SW 1271 (cell line): ENCODE results near the gene FBRSL1.

ENCODE experiments used
- DNase-seq, 2 experiments: peaks; one replicate each; lab custom pipeline; 2025; lab: John Stamatoyannopoulos, UW

The FBRSL1 gene

GRCh38 chr12:132484183-132484890 lies 5.6 kb upstream of the FBRSL1 start:
- no peak for DNase-seq

- no peak for DNase-seq
Measured at GRCh38 chr12:132484891-132485441, 5.0 kb upstream of the FBRSL1 start.

- DNase-seq = no peak
Measured at GRCh38 chr12:132485619-132486018, 4.3 kb upstream of the FBRSL1 start.

GRCh38 chr12:132486168-132486567 lies 3.8 kb upstream of the FBRSL1 start:
- DNase-seq = no peak

GRCh38 chr12:132486576-132486975 lies 3.4 kb upstream of the FBRSL1 start:
- DNase-seq = no peak

GRCh38 chr12:132487311-132487741 lies 2.6 kb upstream of the FBRSL1 start:
- no peak for DNase-seq

- no peak for DNase-seq
Measured at GRCh38 chr12:132488127-132489077, 1.5 kb upstream of the FBRSL1 start.

- no peak for DNase-seq
Measured at GRCh38 chr12:132489078-132489601, 811 bp upstream of the FBRSL1 start.

- no peak for DNase-seq
Measured at GRCh38 chr12:132490422-132491137, 629 bp downstream of the FBRSL1 start.

- no peak for DNase-seq
Measured at GRCh38 chr12:132491138-132491663, 1.2 kb downstream of the FBRSL1 start.

- DNase-seq = no peak
Measured at GRCh38 chr12:132491761-132492378, 1.9 kb downstream of the FBRSL1 start.

- DNase-seq = no peak
Measured at GRCh38 chr12:132492522-132492921, 2.6 kb downstream of the FBRSL1 start.

- no peak for DNase-seq
Measured at GRCh38 chr12:132492951-132493350, 3.0 kb downstream of the FBRSL1 start.

- DNase-seq = no peak
Measured at GRCh38 chr12:132493482-132494178, 3.7 kb downstream of the FBRSL1 start.

GRCh38 chr12:132494294-132495164 lies 4.6 kb downstream of the FBRSL1 start:
- DNase-seq = no peak

GRCh38 chr12:132495165-132495544 lies 5.2 kb downstream of the FBRSL1 start:
- no peak for DNase-seq

GRCh38 chr12:132495629-132496357 lies 5.8 kb downstream of the FBRSL1 start:
- DNase-seq = no peak

- DNase-seq = no peak
Measured at GRCh38 chr12:132496358-132496669, 6.4 kb downstream of the FBRSL1 start.

- no peak for DNase-seq
Measured at GRCh38 chr12:132496710-132497109, 6.8 kb downstream of the FBRSL1 start.
